ENCODE measurements around the gene STX3. TPM values are rescaled to one million over a fixed set of nuclear protein-coding genes. Genes with fewer than 3 reads are reported as not detected.

STX3 gene
- total and polyA plus RNA-seq, 2 experiments from 2014 or later: 19.0 to 65.5 TPM

GRCh38 chr11:59765068-59765735 is 10.0 kb downstream of the STX3 start:
- DNase-seq (ENCODE audit: low spot score) (no peak), ATAC-seq (no peak)
- no peaks in the 10 kb centered on the region for H3K9me2 ChIP-seq (ENCODE audit: insufficient read depth)
- H4K20me1 ChIP-seq (replicated peaks; ENCODE audit: insufficient read depth): peaks cover 36% of the 10 kb centered on the region
- TF ChIP-seq ETS1 (IDR thresholded peaks at IDR 0.05) (no peak), JUNB (IDR thresholded peaks at IDR 0.05; ENCODE audit: unreplicated experiment) (no peak), ZNF462 (CRISPR knock-in tag; IDR thresholded peaks at IDR 0.05) (no peak), ZNF114 (CRISPR knock-in tag; IDR thresholded peaks at IDR 0.05) (no peak)
- H2AFZ ChIP-seq: no peak overlapping the region
- no peak overlapping the region; the same call in 1 of the 2 replicates for H3K27ac Mint-ChIP-seq
- H3K27me3 ChIP-seq (ENCODE audit: insufficient read depth): no peaks in the 10 kb centered on the region
- H3K9me3 Mint-ChIP-seq: no peaks in the 10 kb centered on the region
- peaks cover 12% of the 10 kb centered on the region for H3K4me1 Mint-ChIP-seq
- H3K36me3 Mint-ChIP-seq (ENCODE audit: low read depth): peaks cover 7% of the 10 kb centered on the region; the same call in 2 of the 3 replicates
- H3K27me3 Mint-ChIP-seq (ENCODE audit: insufficient read depth, low read depth, poor library complexity): no peaks in the 10 kb centered on the region
- H3F3A ChIP-seq (replicated peaks; ENCODE audit: low read depth): no peaks in the 10 kb centered on the region
- H3K4me3 Mint-ChIP-seq: no peak overlapping the region
- no peaks in the 10 kb centered on the region for H3K36me3 ChIP-seq (ENCODE audit: insufficient read depth)
- H3K4me2 ChIP-seq: no peak overlapping the region
- H3K4me1 ChIP-seq (ENCODE audit: insufficient read depth): no peaks in the 10 kb centered on the region; the same call in 1 of the 2 replicates
- H3K79me2 ChIP-seq (replicated peaks; ENCODE audit: insufficient read depth): peaks cover 97% of the 10 kb centered on the region
- no peak overlapping the region for H3K4me3 ChIP-seq
- no peak overlapping the region for H3K27ac ChIP-seq (ENCODE audit: low read depth)
